Prostate gland (tissue), 2 donors: Measurements from ENCODE around the gene SLC25A21. TPM values are rescaled to one million over a fixed set of nuclear protein-coding genes. Genes with fewer than 3 reads are reported as not detected.
"Not testable (repeated sequence)": the region's sequence is repeated elsewhere in the genome, so short reads cannot be mapped to it uniquely, and the experiment has no call there.

Experiments used
- DNase-seq: peaks from one replicate; pipeline ENCODE4 v3.0.0-alpha.2; 2019; ENCODE audit warnings: low spot score
- H3K27ac ChIP-seq, 2 donors: fragments of 200-600 bp; sonication (generic); 2 replicates each; pipeline ENCODE4 v1.5.1; 2017 to 2019
- H3K27me3 ChIP-seq: fragments of 200-600 bp; sonication (generic); replicated peaks from 2 replicates; pipeline ENCODE4 v1.5.1; 2019; ENCODE audit not compliant: insufficient read depth
- H3K36me3 ChIP-seq, 2 donors: fragments of 200-600 bp; sonication (generic); 1 replicate in 1 of 2; 2 replicates in 1 of 2; pipeline versions ENCODE4 v1.5.1 to v1.8.1; 2017 to 2019
- H3K4me1 ChIP-seq: fragments of 200-600 bp; sonication (generic); replicated peaks from 2 replicates; pipeline ENCODE4 v1.5.1; 2019
- H3K4me3 ChIP-seq, 2 donors: fragments of 200-600 bp; sonication (generic); 2 replicates each; pipeline ENCODE4 v1.5.1; 2017 to 2019
- H3K9me3 ChIP-seq: fragments of 200-600 bp; sonication (generic); 2 replicates; pipeline ENCODE4 v1.5.1; 2017
- CTCF ChIP-seq, 4 experiments: fragments of 200-600 bp in 2 of 4; fragments of 450-650 bp in 2 of 4; sonication (generic) in 2 of 4; IDR thresholded peaks; 1 replicate in 3 of 4; 2 replicates in 1 of 4; pipeline ENCODE4 v1.5.1; 2016 to 2019; ENCODE audit warnings: antibody characterized with exemption in 4 of 4, mild to moderate bottlenecking in 2 of 4, moderate library complexity in 2 of 4
- POLR2A ChIP-seq: fragments of 450-650 bp; IDR thresholded peaks from one replicate; pipeline ENCODE4 v1.6.1; 2016; ENCODE audit warnings: antibody characterized with exemption, mild to moderate bottlenecking
- POLR2AphosphoS5 ChIP-seq: sonication (generic); formaldehyde crosslinking; IDR thresholded peaks from one replicate; pipeline ENCODE4 v1.6.1; 2017; ENCODE audit warnings: antibody characterized with exemption
- WGBS: methylation state at CpG from one replicate; pipeline ENCODE4 v1.1.5; 2018; 5-methylcytosine and 5-hydroxymethylcytosine counted together
- intact Hi-C: fragments of 100-400 bp; cut with DNase I; formaldehyde crosslinking; loops from one replicate; pipeline ENCODE4 v1.14.2; 2022
- total RNA-seq, 2 donors: library from RNA; depleted of rRNA; stranded (reverse); fragments of >200 nt; gene quantifications; one replicate each; pipeline ENCODE4 v1.1.0, GENCODE V29; 2016

The SLC25A21 gene
- total RNA-seq: 1 to 10 TPM; 1.5 to 7.7 TPM

DNA sequence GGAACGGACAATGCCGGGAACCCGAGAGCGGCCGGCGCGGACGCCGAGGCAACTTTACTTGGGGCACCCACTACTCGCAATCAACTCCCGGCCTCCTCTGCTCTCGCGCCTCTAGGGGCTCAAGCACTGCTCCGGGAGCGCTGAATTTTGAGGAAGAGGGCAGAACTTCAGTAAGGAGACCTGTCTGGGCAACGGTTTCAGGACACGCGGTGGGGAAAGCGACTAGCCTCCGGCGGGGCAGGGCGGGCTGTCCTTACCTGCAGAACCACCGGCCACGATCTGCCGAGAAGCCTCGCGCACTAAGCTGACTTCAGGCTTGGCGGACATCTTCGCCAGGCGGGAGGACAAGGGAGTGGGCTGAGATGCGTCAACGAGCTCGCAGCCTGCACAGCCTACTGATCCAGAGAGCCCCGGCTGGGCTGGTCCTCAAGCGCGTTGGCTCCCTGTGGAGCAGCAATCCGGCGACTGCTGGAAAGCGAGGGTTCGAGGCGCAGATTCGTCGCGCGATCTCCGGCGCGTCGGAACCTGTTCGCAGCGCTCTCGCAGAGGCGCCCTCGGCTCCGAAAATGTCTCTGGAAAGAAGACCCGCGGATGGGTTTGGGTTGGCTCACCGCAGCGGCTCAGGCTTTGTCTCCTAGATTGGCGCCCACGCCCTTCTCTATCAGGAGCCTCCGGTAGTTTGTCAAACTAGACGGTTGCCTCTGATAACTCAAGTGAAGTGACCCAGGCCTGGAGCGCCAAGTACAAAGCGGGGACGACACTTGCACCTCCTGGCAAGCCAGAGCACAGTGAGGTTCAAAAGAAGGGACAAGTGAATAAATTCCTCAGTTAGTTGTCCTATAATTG is at the start of gene SLC25A21:
Gene SLC25A21 (minus strand): TSS at position 583 of the 846 bp plus-strand sequence.
- DNase-seq: peak; percentile 72
- Histone ChIP-seq H3K4me1 (no peaks in the 10 kb centered on the region), H3K9me3 (no peaks in the 10 kb centered on the region), H3K4me3 (peak within 1 kb of the TSS; percentile 52 to 62), H3K27me3 (no peaks in the 10 kb centered on the region), H3K27ac (peak within 1 kb of the TSS; percentile 89 to 93), H3K36me3 (no peaks in the 10 kb centered on the region)
- under 1% methylated on average over 60 of the region's 66 CpGs for WGBS
- intact Hi-C loops: no loop called here
- TF ChIP-seq POLR2A (peak; percentile 47), POLR2AphosphoS5 (peak; percentile 67), CTCF (IDR thresholded peaks at IDR 0.05) (peak in 1 of 4 experiments; percentile 15)

- Histone ChIP-seq H3K27ac (no peak overlapping the region), H3K4me3 (no peak overlapping the region), H3K9me3 (no peaks in the 10 kb centered on the region), H3K4me1 (no peaks in the 10 kb centered on the region), H3K27me3 (no peaks in the 10 kb centered on the region), H3K36me3 (no peaks in the 10 kb centered on the region)
- no peak for DNase-seq
- intact Hi-C loops: no loop called here
- WGBS: 92% methylated on average over 3 of the region's 3 CpGs
- TF ChIP-seq POLR2A (no peak), CTCF (IDR thresholded peaks at IDR 0.05) (no peak), POLR2AphosphoS5 (no peak)
Observed at GRCh38 chr14:37221073-37221472, 48.7 kb upstream of the SLC25A21 start.

- Histone ChIP-seq H3K4me3 (no peak overlapping the region), H3K27ac (no peak overlapping the region), H3K27me3 (no peaks in the 10 kb centered on the region), H3K36me3 (no peaks in the 10 kb centered on the region), H3K4me1 (no peaks in the 10 kb centered on the region), H3K9me3 (no peaks in the 10 kb centered on the region)
- no peak for TF ChIP-seq POLR2A
- TF ChIP-seq POLR2AphosphoS5: no peak
- TF ChIP-seq CTCF (IDR thresholded peaks at IDR 0.05): no peak
- intact Hi-C loops: no loop called here
- no peak for DNase-seq
- 97% methylated on average over 3 of the region's 3 CpGs for WGBS
Observed at GRCh38 chr14:37215345-37215744, 42.9 kb upstream of the SLC25A21 start.

- H3K9me3 ChIP-seq: no peaks in the 10 kb centered on the region
- H3K27me3 ChIP-seq: no peaks in the 10 kb centered on the region
- no peaks in the 10 kb centered on the region for H3K4me1 ChIP-seq
- no peak for TF ChIP-seq CTCF (IDR thresholded peaks at IDR 0.05)
- no peak for TF ChIP-seq POLR2AphosphoS5
- no peak for TF ChIP-seq POLR2A
- H3K27ac ChIP-seq: no peak overlapping the region
- no peaks in the 10 kb centered on the region for H3K36me3 ChIP-seq
- no peak for DNase-seq
- intact Hi-C loops: no loop called here
- H3K4me3 ChIP-seq: no peak overlapping the region
Observed at GRCh38 chr14:37213016-37213415, 40.6 kb upstream of the SLC25A21 start.

DNA sequence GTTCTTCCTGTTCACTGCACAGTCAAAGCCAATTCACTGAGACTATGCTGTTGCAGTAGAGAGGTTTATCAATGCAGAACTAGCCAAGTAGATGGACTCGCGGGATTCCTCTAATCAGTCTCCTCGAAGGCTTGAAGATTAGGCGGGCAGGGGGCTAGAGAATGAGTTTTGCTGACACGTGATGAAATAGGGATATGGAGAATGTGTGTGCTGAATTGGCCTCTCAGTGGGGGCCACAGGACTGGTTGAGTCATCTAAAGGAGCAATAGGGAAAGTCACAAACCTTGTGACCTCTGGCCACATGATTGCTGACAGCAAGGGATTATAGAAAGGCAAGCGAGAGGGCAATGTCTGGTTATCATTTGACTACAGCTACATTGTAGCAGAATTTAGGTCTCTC is 38.0 kb upstream of the SLC25A21 start:
- no peak for DNase-seq
- H3K27ac ChIP-seq: no peak overlapping the region
- no peaks in the 10 kb centered on the region for H3K36me3 ChIP-seq
- 98% methylated on average over 6 of the region's 6 CpGs for WGBS
- H3K9me3 ChIP-seq: no peaks in the 10 kb centered on the region
- intact Hi-C loops: no loop called here
- H3K4me1 ChIP-seq: no peaks in the 10 kb centered on the region
- no peak for TF ChIP-seq POLR2AphosphoS5
- no peak for TF ChIP-seq CTCF (IDR thresholded peaks at IDR 0.05)
- TF ChIP-seq POLR2A: no peak
- H3K27me3 ChIP-seq: no peaks in the 10 kb centered on the region
- H3K4me3 ChIP-seq: no peak overlapping the region

GRCh38 chr14:37209617-37210016 is 37.2 kb upstream of the SLC25A21 start:
- 93% methylated on average over 2 of the region's 2 CpGs for WGBS
- H3K27me3 ChIP-seq, H3K4me3 ChIP-seq, H3K27ac ChIP-seq, H3K4me1 ChIP-seq, DNase-seq, H3K36me3 ChIP-seq, H3K9me3 ChIP-seq, intact Hi-C loops: not testable (repeated sequence)
